ENCODE measurements around the gene PTGES3. TPM values are rescaled to one million over a fixed set of nuclear protein-coding genes. Genes with fewer than 3 reads are reported as not detected.

Gene PTGES3
- total RNA-seq, 1 experiment from 2014 or later = 404 TPM

- Histone ChIP-seq H2AFZ (ENCODE audit: low read depth, low read length, poor library complexity, severe bottlenecking) (no peak overlapping the region), H3K9ac (ENCODE audit: low read length) (no peak overlapping the region), H3K27ac (ENCODE audit: low read depth, low read length) (peak overlapping the region; percentile 23; the same call in 1 of the 2 replicates), H3K4me1 (ENCODE audit: control insufficient read depth in 1 of 2, insufficient read depth in 2 of 2, low read length in 2 of 2) (peaks cover 16 to 35% of the 10 kb centered on the region in 2 experiments; a peak in 3 of 4 replicates), H3K27me3 (ENCODE audit: insufficient read depth, low read length) (no peaks in the 10 kb centered on the region), H3K4me3 (replicated peaks in 1 of 2; ENCODE audit: low read depth in 1 of 2, low read length in 2 of 2) (no peak overlapping the region), H3K79me2 (ENCODE audit: insufficient read depth, low read length) (peaks cover 92% of the 10 kb centered on the region), H3K4me2 (ENCODE audit: low read length) (no peak overlapping the region), H3K36me3 (ENCODE audit: control insufficient read depth in 1 of 2, insufficient read depth in 2 of 2, low read length in 2 of 2) (peaks cover 27 to 68% of the 10 kb centered on the region in 2 experiments), H3K9me2 (ENCODE audit: insufficient read depth) (no peaks in the 10 kb centered on the region), H3K9me3 (ENCODE audit: control insufficient read depth in 1 of 2, insufficient read depth in 1 of 2, low read depth in 1 of 2, low read length in 2 of 2) (no peaks in the 10 kb centered on the region), H4K20me1 (ENCODE audit: insufficient read depth) (peaks cover 48% of the 10 kb centered on the region; the same call in 1 of the 2 replicates)
- BruUV-seq (replicated peaks) = no TSS peak
- intact Hi-C loops (cut with micrococcal nuclease) = no loop called here
- DNase-seq (ENCODE audit: low read depth, low spot score) (no peak), ATAC-seq (no peak)
- CTCF ChIA-PET = no interaction called here
- POLR2A ChIA-PET = interaction anchor here (0.8 to 1.4 kb wide), 2 partner anchors 11 to 32 kb away, joined by 3 read pairs; no protein-coding TSS in a partner anchor
- RAD21 ChIA-PET (ENCODE audit: low non-redundant PET in 1 of 2, low total read pairs in 2 of 2, uncharacterized antibody in 2 of 2, unreplicated experiment in 2 of 2) = no interaction called here
- TF ChIP-seq EZH2 (IDR thresholded peaks at IDR 0.05) (no peak), CEBPB (IDR thresholded peaks at IDR 0.05; ENCODE audit: low read depth) (no peak), TCF7L2 (IDR thresholded peaks at IDR 0.05; ENCODE audit: borderline replicate concordance, extremely low read depth, insufficient read depth, insufficient read length) (no peak), RAD21 (IDR thresholded peaks at IDR 0.05; ENCODE audit: low read depth) (no peak), SIN3A (IDR thresholded peaks at IDR 0.05; ENCODE audit: low read depth) (no peak), CBX3 (IDR thresholded peaks at IDR 0.05; ENCODE audit: low read depth) (no peak), YY1 (IDR thresholded peaks at IDR 0.05; ENCODE audit: extremely low read depth, insufficient replicate concordance, low read depth, low read length) (no peak), ELF1 (IDR thresholded peaks at IDR 0.05; ENCODE audit: borderline replicate concordance, low read depth) (no peak), MAX (IDR thresholded peaks at IDR 0.05) (no peak), POLR2AphosphoS5 (IDR thresholded peaks at IDR 0.05; ENCODE audit: low read depth, low read length) (no peak), ZFX (IDR thresholded peaks at IDR 0.05) (no peak), ZNF274 (IDR thresholded peaks at IDR 0.05; ENCODE audit: low read depth, low read length) (no peak), SP1 (IDR thresholded peaks at IDR 0.05; ENCODE audit: low read depth) (no peak), FOSL1 (IDR thresholded peaks at IDR 0.05; ENCODE audit: low read depth) (no peak), SRF (IDR thresholded peaks at IDR 0.05; ENCODE audit: low read depth) (no peak), JUND (IDR thresholded peaks at IDR 0.05) (no peak), POLR2A (IDR thresholded peaks at IDR 0.05; ENCODE audit: borderline replicate concordance, extremely low read depth, insufficient read depth, insufficient read length) (no peak)
- TF ChIP-seq, protein P1, sequence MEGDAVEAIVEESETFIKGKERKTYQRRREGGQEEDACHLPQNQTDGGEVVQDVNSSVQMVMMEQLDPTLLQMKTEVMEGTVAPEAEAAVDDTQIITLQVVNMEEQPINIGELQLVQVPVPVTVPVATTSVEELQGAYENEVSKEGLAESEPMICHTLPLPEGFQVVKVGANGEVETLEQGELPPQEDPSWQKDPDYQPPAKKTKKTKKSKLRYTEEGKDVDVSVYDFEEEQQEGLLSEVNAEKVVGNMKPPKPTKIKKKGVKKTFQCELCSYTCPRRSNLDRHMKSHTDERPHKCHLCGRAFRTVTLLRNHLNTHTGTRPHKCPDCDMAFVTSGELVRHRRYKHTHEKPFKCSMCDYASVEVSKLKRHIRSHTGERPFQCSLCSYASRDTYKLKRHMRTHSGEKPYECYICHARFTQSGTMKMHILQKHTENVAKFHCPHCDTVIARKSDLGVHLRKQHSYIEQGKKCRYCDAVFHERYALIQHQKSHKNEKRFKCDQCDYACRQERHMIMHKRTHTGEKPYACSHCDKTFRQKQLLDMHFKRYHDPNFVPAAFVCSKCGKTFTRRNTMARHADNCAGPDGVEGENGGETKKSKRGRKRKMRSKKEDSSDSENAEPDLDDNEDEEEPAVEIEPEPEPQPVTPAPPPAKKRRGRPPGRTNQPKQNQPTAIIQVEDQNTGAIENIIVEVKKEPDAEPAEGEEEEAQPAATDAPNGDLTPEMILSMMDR (IDR thresholded peaks at IDR 0.05 in 2 of 3, conservative IDR thresholded peaks at IDR 0.05 in 1 of 3; ENCODE audit: borderline replicate concordance in 1 of 3, insufficient read depth in 1 of 3, low read depth in 2 of 3, low read length in 2 of 3) = no peak
- TF ChIP-seq, protein P2, sequence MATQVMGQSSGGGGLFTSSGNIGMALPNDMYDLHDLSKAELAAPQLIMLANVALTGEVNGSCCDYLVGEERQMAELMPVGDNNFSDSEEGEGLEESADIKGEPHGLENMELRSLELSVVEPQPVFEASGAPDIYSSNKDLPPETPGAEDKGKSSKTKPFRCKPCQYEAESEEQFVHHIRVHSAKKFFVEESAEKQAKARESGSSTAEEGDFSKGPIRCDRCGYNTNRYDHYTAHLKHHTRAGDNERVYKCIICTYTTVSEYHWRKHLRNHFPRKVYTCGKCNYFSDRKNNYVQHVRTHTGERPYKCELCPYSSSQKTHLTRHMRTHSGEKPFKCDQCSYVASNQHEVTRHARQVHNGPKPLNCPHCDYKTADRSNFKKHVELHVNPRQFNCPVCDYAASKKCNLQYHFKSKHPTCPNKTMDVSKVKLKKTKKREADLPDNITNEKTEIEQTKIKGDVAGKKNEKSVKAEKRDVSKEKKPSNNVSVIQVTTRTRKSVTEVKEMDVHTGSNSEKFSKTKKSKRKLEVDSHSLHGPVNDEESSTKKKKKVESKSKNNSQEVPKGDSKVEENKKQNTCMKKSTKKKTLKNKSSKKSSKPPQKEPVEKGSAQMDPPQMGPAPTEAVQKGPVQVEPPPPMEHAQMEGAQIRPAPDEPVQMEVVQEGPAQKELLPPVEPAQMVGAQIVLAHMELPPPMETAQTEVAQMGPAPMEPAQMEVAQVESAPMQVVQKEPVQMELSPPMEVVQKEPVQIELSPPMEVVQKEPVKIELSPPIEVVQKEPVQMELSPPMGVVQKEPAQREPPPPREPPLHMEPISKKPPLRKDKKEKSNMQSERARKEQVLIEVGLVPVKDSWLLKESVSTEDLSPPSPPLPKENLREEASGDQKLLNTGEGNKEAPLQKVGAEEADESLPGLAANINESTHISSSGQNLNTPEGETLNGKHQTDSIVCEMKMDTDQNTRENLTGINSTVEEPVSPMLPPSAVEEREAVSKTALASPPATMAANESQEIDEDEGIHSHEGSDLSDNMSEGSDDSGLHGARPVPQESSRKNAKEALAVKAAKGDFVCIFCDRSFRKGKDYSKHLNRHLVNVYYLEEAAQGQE (IDR thresholded peaks at IDR 0.05; ENCODE audit: low read depth) = no peak
These were observed 32.7 kb upstream of the PTGES3 start for GRCh38 chr12:56720731-56721151.
